Fibroblast of villous mesenchyme (primary cell): ENCODE data around the gene NGEF. TPM values are rescaled to one million over a fixed set of nuclear protein-coding genes. Genes with fewer than 3 reads are reported as not detected.

Experiments
- DNase-seq: peaks from one replicate; pipeline ENCODE4 v3.0.0-alpha.2; 2010; ENCODE audit warnings: low read depth
- H3K4me3 ChIP-seq: 2 replicates; pipeline ENCODE4 v1.5.1; 2011; ENCODE audit warnings: low read depth, mild to moderate bottlenecking, low read length
- total RNA-seq: library from RNA; depleted of rRNA; stranded (reverse); fragments of >200 nt; gene quantifications from 2 replicates; pipeline ENCODE4 v1.2.3, GENCODE V29; 2012
- TF ChIP-seq, protein P1 (sequence below): IDR thresholded peaks from 2 replicates; pipeline ENCODE4 v1.5.1; 2012; ENCODE audit warnings: low read depth, mild to moderate bottlenecking, low read length; ENCODE audit not compliant: insufficient read depth

The NGEF gene
- total RNA-seq, 1 donor, result 0.86 TPM

DNA sequence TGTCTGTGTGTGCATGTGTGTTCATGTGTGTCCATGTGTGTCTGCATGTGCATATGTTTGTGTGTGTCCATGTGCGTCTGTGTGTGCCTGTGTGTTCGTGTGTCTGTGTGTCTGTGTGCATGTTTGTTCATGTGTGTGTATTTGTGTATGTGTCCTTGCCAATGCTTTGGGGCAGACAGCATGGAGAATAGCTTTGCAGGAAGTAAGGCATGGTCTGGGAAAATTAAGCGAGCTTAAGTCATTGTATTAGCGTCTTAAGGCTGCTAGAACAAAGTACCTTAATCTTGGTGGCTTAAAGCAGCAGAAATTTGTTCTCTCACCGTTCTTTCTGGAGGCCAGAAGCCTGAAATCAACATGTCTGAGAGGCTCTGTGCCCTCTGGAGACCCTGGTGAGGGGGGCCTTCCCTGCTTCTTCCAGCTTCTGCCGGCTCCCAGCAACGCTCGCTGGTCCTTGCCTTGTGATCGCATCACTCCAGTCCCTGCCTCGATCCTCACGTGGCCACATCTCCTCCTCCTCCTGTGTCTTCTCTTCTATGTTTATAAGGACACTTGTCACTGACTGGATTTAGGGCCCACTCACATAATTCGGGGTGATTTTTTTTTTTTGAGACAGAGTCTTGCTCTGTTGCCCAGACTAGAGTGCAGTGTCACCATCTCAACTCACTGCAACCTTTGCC is 23.2 kb upstream of the NGEF start:
- no peak for DNase-seq
- no peak overlapping the region for H3K4me3 ChIP-seq
- TF ChIP-seq, protein P1, sequence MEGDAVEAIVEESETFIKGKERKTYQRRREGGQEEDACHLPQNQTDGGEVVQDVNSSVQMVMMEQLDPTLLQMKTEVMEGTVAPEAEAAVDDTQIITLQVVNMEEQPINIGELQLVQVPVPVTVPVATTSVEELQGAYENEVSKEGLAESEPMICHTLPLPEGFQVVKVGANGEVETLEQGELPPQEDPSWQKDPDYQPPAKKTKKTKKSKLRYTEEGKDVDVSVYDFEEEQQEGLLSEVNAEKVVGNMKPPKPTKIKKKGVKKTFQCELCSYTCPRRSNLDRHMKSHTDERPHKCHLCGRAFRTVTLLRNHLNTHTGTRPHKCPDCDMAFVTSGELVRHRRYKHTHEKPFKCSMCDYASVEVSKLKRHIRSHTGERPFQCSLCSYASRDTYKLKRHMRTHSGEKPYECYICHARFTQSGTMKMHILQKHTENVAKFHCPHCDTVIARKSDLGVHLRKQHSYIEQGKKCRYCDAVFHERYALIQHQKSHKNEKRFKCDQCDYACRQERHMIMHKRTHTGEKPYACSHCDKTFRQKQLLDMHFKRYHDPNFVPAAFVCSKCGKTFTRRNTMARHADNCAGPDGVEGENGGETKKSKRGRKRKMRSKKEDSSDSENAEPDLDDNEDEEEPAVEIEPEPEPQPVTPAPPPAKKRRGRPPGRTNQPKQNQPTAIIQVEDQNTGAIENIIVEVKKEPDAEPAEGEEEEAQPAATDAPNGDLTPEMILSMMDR, result no peak

DNA sequence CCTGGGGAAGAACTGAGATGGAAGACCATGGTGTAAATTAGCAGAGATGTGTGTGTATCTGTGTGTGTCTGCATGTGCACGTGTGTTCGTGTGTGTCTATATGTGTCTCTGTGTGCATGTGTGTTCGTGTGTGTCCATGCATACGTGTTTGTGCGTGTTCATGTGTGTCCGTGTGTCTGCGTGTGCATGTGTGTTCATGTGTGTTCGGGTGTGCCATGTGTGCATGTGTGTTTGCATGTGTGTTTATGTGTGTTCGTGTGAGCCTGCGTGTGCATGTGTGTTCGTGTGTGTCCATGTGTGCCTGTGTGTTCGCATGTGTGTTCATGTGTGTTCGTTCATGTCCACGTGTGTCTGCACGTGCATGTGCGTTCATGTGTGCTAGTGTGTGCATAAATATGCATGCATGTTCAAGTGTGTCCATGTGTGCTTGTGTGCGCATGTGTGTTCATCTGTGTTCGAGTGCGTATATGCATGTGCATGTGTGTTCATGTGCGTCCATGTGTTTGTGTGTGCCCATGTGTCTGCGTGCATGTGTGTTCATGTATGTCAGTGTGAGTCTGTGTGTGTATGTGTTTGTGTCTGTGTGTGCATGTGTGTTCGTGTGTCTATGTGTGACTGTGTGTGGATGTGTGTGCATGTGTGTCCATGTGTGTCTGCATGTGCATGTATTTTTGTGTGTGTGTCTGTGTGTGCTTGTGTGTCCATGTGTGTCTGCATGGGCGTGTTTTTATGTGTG is 22.5 kb upstream of the NGEF start:
- TF ChIP-seq, protein P1, result no peak
- no peak for DNase-seq

DNA sequence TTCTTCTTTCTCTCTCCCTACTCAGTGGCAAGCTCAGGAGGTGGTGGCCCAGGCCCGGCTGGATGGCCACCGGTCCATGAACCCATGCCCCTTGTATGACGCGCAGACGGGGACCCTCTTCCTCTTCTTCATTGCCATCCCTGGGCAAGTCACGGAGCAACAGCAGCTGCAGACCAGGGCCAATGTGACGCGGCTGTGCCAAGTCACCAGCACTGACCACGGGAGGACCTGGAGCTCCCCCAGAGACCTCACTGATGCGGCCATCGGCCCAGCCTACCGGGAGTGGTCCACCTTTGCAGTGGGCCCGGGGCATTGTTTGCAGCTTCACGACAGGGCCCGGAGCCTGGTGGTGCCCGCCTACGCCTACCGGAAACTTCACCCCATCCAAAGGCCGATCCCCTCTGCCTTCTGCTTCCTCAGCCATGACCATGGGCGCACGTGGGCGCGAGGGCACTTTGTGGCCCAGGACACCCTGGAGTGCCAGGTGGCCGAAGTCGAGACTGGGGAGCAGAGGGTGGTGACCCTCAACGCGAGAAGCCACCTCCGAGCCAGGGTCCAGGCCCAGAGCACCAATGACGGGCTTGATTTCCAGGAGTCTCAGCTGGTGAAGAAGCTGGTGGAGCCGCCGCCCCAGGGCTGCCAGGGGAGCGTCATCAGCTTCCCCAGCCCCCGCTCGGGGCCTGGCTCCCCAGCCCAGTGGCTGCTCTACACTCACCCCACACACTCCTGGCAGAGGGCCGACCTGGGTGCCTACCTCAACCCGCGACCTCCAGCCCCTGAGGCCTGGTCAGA is 21.2 kb upstream of the NGEF start:
- TF ChIP-seq, protein P1, result no peak
- no peak for DNase-seq

More for the DNA sequence above, 22.5 kb upstream of the NGEF start:
- no peak overlapping the region for H3K4me3 ChIP-seq

DNA sequence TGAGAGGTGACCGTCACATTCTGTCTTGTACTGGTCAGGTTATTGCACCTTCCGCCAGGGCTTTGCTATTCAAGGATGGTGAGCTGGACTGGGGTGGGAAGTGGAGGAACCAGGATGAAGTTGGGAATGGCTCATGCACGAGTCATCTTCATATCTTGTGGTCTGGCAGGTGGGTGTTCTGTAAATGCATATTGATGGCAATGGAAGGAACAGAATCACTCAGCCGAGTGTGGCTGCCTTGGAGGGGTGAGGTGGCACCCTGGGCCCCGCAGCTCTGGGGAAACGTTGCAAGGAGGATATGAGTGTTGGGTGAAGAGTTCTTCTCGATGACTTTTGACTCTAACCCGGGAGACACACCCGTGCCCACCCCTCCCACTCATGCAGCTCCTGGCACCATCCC is 20.6 kb upstream of the NGEF start:
- no peak overlapping the region for H3K4me3 ChIP-seq
- TF ChIP-seq, protein P1, result no peak
- DNase-seq, result no peak

More for the DNA sequence above, 21.2 kb upstream of the NGEF start:
- H3K4me3 ChIP-seq, result no peak overlapping the region

DNA sequence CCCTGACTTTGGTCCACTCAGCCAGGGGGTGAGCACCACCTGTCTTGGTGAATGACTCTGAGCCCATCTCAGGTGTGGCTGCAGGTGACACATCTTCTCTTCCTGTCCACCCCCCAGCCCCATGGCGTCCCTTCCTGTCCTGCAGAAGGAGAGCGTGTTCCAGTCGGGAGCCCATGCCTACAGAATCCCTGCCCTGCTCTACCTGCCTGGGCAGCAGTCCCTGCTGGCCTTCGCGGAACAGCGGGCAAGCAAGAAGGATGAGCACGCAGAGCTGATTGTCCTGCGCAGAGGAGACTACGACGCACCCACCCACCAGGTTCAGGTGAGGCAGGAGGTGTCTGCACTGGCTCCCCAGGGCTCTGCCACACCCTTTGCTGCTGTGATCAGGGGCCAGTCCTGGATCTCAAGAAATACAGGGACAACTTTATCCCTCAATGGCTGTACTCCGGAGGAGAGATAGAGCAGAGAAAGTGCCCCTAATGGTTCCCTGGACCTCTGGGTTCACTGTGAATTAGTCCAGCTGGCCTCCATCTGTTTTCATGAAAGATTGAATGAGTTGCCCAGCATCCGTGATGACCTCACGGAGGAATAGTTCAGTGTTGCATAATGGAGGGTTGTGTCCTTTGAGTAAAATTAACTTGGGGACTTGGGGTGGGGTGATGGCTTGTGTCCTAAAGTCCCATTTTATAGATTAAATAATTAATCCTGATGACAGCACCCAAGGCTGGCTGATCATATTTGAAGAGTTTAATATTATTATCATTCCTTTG is 19.7 kb upstream of the NGEF start, which contains the start of gene NEU2:
Gene NEU2 (plus strand): TSS at position 122 of the 770 bp plus-strand sequence. CDS start 0 bp downstream, at position 122.
- DNase-seq, result peak; percentile 19
- TF ChIP-seq, protein P1, result no peak

More for the DNA sequence above, 19.7 kb upstream of the NGEF start, which contains the start of gene NEU2:
- no peak within 1 kb of the TSS for H3K4me3 ChIP-seq
